SU-DHL-6 (cell line): ENCODE measurements around the gene KCTD17.
"Not testable (repeated sequence)": the region's sequence is repeated elsewhere in the genome, so short reads cannot be mapped to it uniquely, and the experiment has no call there.

ENCODE experiments used
- H2AFZ ChIP-seq: fragments of 200-600 bp; sonication (generic); 2 replicates; pipeline ENCODE4 v1.6.1; 2014; ENCODE audit warnings: low read depth, mild to moderate bottlenecking, moderate library complexity, mixed read lengths, antibody characterized with exemption, low read length; ENCODE audit not compliant: severe bottlenecking
- H3F3A ChIP-seq: fragments of 200-600 bp; shearing (Covaris generic); 2 replicates; pipeline ENCODE4 v1.6.0; 2016; ENCODE audit warnings: antibody characterized with exemption, mild to moderate bottlenecking; ENCODE audit not compliant: insufficient read depth
- H3K27ac ChIP-seq: fragments of 200-600 bp; sonication (generic); 2 replicates; pipeline ENCODE4 v1.5.1; 2016; ENCODE audit warnings: low read depth, mild to moderate bottlenecking, low read length, moderate library complexity, mixed read lengths
- H3K27me3 ChIP-seq: fragments of 200-600 bp; sonication (generic), shearing (Covaris generic); 2 replicates; pipeline ENCODE4 v1.6.0; 2014; ENCODE audit warnings: mild to moderate bottlenecking, low read length
- H3K36me3 ChIP-seq: fragments of 200-600 bp; sonication (generic); 2 replicates; pipeline ENCODE4 v1.6.1; 2014; ENCODE audit warnings: mild to moderate bottlenecking, low read length, mixed read lengths
- H3K4me2 ChIP-seq: fragments of 300-600, 200-600 bp; shearing (Covaris generic), sonication (generic); 2 replicates; pipeline ENCODE4 v1.6.0; 2014; ENCODE audit warnings: low read length, low read depth, mild to moderate bottlenecking; ENCODE audit not compliant: poor library complexity, severe bottlenecking
- H3K4me3 ChIP-seq: fragments of 200-600 bp; sonication (generic); 2 replicates; pipeline ENCODE4 v1.5.1; 2014; ENCODE audit warnings: antibody characterized with exemption, low read length, mild to moderate bottlenecking, mixed read lengths; ENCODE audit not compliant: insufficient read depth, poor library complexity, severe bottlenecking
- H3K79me2 ChIP-seq: fragments of 200-600 bp; sonication (generic); 2 replicates; pipeline ENCODE4 v1.6.1; 2014; ENCODE audit warnings: mild to moderate bottlenecking, low read length, moderate library complexity; ENCODE audit not compliant: insufficient read depth
- H3K9ac ChIP-seq: fragments of 200-600 bp; sonication (generic); 2 replicates; pipeline ENCODE4 v1.7.0; 2014; ENCODE audit warnings: mild to moderate bottlenecking, low read length
- H3K9me2 ChIP-seq: fragments of 200-600 bp; sonication (generic); replicated peaks from 2 replicates; pipeline ENCODE4 v1.6.1; 2014; ENCODE audit warnings: low read length; ENCODE audit not compliant: insufficient read depth
- H3K9me3 ChIP-seq: fragments of 200-600 bp; sonication (generic); 2 replicates; pipeline ENCODE4 v1.6.1; 2014; ENCODE audit warnings: low read length, mixed read lengths; ENCODE audit not compliant: insufficient read depth
- H4K20me1 ChIP-seq: fragments of 200-600 bp; sonication (generic); 2 replicates; pipeline ENCODE4 v1.6.1; 2014; ENCODE audit warnings: low read depth, mild to moderate bottlenecking, antibody characterized with exemption, low read length, moderate library complexity, mixed read lengths
- EZH2phosphoT487 ChIP-seq: fragments of 200-600 bp; sonication (generic), shearing (Covaris generic); conservative IDR thresholded peaks from 2 replicates; pipeline ENCODE4 v1.6.1; 2018; ENCODE audit warnings: mild to moderate bottlenecking, antibody characterized with exemption, low read length, moderate library complexity, mixed read lengths
- TF ChIP-seq, protein P1 (sequence below): fragments of 200-600 bp; sonication (generic); IDR thresholded peaks from one replicate; pipeline ENCODE4 v1.5.1; 2017; ENCODE audit warnings: antibody characterized with exemption, mild to moderate bottlenecking, low read length, moderate library complexity; ENCODE audit not compliant: insufficient read depth, poor library complexity, severe bottlenecking

Gene KCTD17

DNA sequence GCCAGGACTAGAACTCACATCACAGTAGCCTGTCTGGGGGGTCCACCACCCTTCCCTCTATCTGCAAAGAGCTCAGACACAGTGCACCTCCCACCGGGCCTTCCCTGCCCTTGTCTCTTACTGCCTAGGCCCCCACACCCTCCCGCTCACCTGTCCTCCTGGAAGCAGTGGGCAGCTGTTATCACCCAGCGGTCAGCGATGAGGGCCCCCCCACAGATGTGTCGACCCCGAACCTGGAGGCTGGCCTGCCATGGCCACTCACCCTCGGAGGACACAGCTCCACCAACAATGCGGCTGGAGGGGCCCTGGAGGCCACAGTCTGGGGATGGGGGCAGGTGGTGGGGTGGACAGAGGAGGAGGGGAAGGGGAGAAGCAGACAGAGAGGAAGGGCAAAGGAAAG, 18.8 kb downstream of the KCTD17 start:
- no peak overlapping the region for H3K4me3 ChIP-seq
- no peaks in the 10 kb centered on the region for H3K9me2 ChIP-seq
- H3K27me3 ChIP-seq, result no peaks in the 10 kb centered on the region
- no peak overlapping the region for H3K4me2 ChIP-seq
- no peak overlapping the region for H2AFZ ChIP-seq
- TF ChIP-seq, protein P1, sequence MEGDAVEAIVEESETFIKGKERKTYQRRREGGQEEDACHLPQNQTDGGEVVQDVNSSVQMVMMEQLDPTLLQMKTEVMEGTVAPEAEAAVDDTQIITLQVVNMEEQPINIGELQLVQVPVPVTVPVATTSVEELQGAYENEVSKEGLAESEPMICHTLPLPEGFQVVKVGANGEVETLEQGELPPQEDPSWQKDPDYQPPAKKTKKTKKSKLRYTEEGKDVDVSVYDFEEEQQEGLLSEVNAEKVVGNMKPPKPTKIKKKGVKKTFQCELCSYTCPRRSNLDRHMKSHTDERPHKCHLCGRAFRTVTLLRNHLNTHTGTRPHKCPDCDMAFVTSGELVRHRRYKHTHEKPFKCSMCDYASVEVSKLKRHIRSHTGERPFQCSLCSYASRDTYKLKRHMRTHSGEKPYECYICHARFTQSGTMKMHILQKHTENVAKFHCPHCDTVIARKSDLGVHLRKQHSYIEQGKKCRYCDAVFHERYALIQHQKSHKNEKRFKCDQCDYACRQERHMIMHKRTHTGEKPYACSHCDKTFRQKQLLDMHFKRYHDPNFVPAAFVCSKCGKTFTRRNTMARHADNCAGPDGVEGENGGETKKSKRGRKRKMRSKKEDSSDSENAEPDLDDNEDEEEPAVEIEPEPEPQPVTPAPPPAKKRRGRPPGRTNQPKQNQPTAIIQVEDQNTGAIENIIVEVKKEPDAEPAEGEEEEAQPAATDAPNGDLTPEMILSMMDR, result no peak
- TF ChIP-seq EZH2phosphoT487, result no peak
- no peaks in the 10 kb centered on the region for H3K79me2 ChIP-seq
- H3K36me3 ChIP-seq, result no peaks in the 10 kb centered on the region
- H4K20me1 ChIP-seq, result no peaks in the 10 kb centered on the region
- no peaks in the 10 kb centered on the region for H3F3A ChIP-seq
- no peak overlapping the region for H3K27ac ChIP-seq
- no peak overlapping the region for H3K9ac ChIP-seq
- no peaks in the 10 kb centered on the region for H3K9me3 ChIP-seq

DNA sequence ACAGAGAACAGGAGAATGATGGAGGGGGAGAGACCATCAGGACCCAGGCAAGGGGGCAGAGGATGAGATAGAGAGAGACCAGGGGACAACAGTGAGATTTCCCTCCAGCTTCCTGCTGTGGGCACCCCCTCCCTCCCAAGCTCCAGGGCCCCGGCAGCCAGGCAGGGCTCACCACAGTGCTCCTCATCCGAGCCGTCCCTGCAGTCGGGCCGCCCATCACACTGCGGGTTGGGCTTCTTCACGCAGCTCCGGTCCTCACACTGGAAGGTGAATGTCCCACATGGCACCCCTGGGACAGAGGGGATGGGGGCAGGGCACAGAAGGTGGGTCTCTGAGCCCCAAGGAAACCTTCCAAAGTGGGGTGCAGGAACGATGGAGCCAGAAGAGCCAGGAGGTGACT, 19.2 kb downstream of the KCTD17 start:
- no peak overlapping the region for H3K4me2 ChIP-seq
- no peaks in the 10 kb centered on the region for H3K9me2 ChIP-seq
- no peak overlapping the region for H3K9ac ChIP-seq
- no peak overlapping the region for H2AFZ ChIP-seq
- TF ChIP-seq, protein P1, result no peak
- TF ChIP-seq EZH2phosphoT487, result no peak
- H3K4me3 ChIP-seq, result no peak overlapping the region
- no peaks in the 10 kb centered on the region for H3K27me3 ChIP-seq
- H4K20me1 ChIP-seq, result no peaks in the 10 kb centered on the region
- no peaks in the 10 kb centered on the region for H3K79me2 ChIP-seq
- H3K36me3 ChIP-seq, result no peaks in the 10 kb centered on the region
- no peaks in the 10 kb centered on the region for H3F3A ChIP-seq
- H3K27ac ChIP-seq, result no peak overlapping the region
- H3K9me3 ChIP-seq, result no peaks in the 10 kb centered on the region

DNA sequence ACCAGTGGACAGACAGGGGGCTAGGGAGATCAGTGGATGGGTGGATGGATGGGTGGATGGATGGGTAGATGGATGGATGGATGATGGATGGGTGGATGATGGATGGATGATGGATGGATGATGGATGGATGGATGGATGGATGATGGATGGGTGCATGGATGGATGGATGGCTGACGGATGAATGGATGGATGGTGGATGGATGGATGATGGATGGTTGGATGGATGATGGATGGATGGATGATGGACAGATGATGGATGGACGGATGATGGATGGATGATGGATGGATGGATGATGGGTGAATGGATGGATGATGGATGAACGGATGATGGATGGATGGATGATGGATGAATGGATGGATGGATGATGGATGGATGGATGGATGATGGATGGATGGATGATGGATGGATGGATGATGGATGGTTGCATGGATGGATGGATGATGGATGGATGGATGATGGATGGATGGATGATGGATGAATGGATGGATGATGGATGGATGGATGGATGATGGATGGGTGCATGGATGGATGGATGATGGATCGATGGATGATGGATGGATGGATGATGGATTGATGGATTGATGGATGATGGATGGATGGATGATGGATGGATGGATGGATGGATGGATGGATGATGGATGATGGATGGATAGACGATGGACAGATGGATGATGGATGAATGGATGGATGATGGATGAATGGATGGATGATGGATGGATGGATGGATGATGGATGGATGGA, 20.5 kb downstream of the KCTD17 start:
- not testable (repeated sequence) for H3K9me2 ChIP-seq, H3K27me3 ChIP-seq, H3K79me2 ChIP-seq, H3K9ac ChIP-seq, H3K27ac ChIP-seq, H3F3A ChIP-seq, H2AFZ ChIP-seq, H3K9me3 ChIP-seq, H3K36me3 ChIP-seq, H4K20me1 ChIP-seq, H3K4me3 ChIP-seq, H3K4me2 ChIP-seq

DNA sequence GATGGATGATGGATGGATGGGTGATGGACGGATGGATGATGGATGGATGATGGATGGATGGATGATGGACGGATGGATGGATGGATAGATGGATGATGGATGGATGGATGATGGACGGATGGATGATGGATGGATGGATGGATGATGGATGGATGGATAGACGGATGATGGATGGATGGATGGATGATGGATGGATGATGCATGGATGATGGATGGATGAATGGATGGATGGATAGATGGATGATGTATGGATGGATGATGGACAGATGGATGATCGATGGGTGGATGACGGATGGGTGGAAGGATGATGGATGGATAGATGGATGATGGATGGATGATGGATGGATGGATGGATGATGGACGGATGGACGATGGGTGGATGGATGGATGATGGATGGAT, 21.1 kb downstream of the KCTD17 start:
- no peak overlapping the region for H3K4me3 ChIP-seq
- no peaks in the 10 kb centered on the region for H3K27me3 ChIP-seq
- no peak overlapping the region for H2AFZ ChIP-seq
- no peaks in the 10 kb centered on the region for H3K9me2 ChIP-seq
- H3K4me2 ChIP-seq, result no peak overlapping the region
- H3F3A ChIP-seq, result no peaks in the 10 kb centered on the region
- H3K9me3 ChIP-seq, result no peaks in the 10 kb centered on the region
- no peaks in the 10 kb centered on the region for H3K36me3 ChIP-seq
- H3K9ac ChIP-seq, result no peak overlapping the region
- TF ChIP-seq EZH2phosphoT487, result no peak
- TF ChIP-seq, protein P1, result no peak
- no peak overlapping the region for H3K27ac ChIP-seq
- no peaks in the 10 kb centered on the region for H4K20me1 ChIP-seq
- no peaks in the 10 kb centered on the region for H3K79me2 ChIP-seq
